ENCODE data around the gene PTCH2.
"Not testable (repeated sequence)": the region's sequence is repeated elsewhere in the genome, so short reads cannot be mapped to it uniquely, and the experiment has no call there.

The PTCH2 gene

GRCh38 chr1:44799770-44800584 is 43.1 kb downstream of the PTCH2 start, which contains the start of gene PLK3:
TSS of gene PLK3 (plus strand) at chr1:44800377. CDS start at chr1:44800464, 87 bp downstream.
- peak; percentile 99 for DNase-seq

DNA sequence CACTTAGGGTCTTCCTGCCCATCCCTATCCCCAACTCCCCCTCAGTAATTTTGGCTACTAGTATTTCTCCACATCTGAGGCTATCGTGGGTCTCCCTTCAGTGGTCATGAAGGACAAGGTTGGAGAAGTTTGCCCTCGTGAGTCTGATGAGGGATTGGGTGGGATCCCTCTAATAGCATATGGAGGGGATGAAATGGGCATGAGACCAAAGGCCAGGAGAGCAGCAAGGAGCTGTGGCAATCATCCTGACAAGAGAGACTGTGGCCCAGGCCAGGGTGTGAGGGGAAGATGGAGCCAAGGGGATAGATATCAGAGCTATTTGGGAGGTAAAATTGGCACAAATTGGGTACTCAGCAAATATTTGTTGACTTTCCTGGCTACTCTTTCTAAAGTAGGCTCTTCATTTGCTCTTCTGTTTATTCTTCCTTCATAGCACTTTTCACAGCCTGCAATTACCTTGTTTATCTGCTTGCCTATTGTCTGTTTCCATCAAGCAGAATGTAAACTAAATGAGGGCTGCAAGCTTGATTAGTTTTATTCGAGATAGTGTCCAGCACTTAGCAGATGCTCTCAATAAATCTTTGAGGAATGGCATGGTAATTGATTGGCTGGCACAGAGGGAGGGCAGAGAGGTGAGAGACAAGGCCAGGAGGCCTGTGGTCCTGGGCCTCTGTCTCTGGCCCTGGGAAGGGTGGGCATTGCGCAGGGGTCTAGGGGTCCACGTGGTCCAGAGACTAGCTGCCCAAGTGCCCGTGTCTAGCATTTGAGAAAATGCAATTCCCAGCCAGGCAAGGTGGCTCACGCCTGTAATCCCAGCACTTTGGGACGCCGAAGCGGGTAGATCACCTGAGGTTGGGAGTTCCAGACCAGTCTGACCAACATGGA is 44.3 kb downstream of the PTCH2 start:
- DNase-seq: peak; percentile 58

- DNase-seq: not testable (repeated sequence)
These were observed 45.2 kb downstream of the PTCH2 start for GRCh38 chr1:44797886-44798285.

DNA sequence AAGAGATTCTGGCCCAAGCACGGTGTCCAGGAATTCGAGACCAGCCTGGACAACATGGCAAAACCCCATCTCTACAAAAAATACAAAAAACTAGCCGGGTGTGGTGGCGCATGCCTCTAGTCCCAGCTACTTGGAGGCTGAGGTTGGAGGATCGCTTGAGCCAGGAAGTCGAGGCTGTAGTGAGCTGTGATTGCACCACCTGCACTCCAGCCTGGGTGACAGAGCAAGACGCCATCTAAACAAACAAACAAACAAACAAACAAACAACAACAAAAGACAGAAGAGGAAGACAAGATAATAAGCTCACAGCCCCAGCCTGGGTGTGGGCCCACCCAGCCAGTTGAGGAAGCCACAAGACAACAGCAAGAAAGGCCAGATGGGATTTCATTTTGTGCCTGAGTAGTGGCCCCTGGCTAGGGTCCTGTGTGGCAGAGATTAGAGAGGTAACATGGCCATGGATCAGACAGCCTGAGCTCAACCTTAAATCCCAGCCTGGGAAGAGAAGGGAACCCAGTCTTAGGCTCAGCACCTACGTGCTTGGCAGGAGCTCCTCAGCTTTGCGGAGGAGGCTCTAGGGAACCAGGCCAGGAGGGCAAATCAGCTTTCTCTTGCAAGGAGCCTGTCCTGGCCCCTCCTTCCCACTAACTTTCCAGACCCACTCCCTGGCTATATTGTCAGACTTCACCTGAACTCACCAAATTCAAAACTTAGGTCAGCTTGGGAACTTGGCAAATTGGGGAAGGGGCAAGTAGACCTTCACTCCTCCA is 50.1 kb downstream of the PTCH2 start:
- DNase-seq: no peak

- no peak for DNase-seq
These were observed 51.9 kb downstream of the PTCH2 start for GRCh38 chr1:44790968-44791801.

- no peak for DNase-seq
These were observed 54.8 kb downstream of the PTCH2 start, which contains the start of gene BEST4 for GRCh38 chr1:44788120-44788860. TSS of gene BEST4 (minus strand) at chr1:44788170. CDS start at chr1:44787705, 465 bp downstream.

DNA sequence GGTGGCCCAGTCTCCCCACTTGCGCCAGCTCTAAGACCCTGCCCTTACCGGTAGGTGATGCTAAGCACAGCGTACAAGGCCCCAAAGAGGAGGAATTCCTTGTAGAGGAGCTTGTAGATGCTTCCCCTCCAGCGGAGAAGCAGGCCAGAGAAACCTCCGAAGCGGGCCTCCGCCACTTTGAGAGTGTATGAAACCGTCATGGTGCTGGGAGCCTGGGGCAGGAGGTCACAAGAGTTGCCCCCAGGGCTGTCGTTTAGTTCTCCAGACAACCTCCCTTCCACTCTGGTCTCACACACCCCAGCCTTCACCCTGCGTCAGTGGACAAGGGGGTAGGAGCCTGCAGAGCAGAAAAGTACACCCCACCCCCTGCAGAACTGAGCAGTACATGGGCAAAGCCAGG is 55.5 kb downstream of the PTCH2 start:
- no peak for DNase-seq

DNA sequence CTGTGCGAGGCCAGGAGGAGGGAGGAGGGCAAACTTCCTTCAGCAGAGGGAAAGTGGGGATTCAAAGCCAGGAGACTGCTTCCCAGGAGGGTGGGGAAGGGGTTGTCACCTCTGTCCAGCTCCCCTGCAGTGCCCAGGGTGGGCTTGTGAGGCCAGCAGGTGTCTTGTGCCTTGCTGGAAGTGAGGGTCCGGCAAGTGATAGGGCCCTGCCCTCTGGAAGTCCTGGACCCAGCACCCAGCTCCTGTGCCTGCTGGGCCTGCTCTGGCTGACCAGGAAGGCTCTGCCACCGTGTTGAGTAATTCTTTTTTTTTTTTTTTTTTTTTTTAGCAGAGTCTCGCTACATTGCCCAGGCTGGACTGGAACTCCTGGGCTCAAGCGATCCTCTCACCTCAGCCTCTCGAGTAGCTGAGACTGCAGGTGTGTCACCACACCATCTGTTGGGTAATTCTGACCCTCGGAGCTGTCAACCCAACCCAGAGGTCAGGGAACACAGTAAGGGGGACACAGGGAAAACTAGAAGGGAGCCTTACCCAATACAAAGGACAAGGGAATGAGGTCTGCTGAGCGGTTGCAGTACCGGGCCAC is 56.1 kb downstream of the PTCH2 start:
- no peak for DNase-seq

DNA sequence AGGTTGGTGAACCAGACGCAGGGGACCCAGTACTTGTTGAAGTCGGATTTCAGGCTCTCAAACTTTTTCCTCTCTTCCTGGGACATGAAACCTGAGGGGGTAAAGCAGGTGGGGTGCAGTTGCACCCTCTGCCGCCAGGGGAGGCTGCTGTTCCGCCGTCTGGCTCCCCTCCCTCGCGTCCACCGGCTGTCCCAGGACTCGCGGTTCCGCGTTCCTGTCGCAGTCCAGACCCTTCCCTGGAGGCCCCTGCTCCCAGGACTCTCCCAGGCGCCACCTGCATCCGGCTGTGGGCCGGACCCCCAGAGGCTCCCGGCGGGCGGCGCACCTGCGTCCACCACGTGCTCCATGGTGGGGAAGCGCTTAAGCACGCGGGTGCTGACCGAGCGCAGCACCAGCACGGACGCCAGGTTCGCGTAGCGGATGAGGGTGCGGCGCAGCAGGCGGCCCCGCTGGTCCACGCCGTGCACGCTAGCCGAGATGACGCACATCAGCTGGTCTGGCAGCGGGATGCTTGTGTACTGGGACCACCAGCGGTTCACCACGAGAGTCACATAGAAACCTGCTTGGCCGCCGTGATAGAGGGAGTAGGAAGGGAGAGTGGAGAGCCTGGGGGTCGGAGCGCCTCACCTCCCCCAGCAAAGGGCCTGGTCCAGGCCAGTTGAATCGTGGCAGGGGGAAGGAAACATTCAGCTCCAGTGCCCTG is 56.8 kb downstream of the PTCH2 start:
- peak; percentile 69 for DNase-seq

GRCh38 chr1:44785501-44786137 is 57.4 kb downstream of the PTCH2 start:
- DNase-seq: no peak

- DNase-seq: no peak
These were observed 58.0 kb downstream of the PTCH2 start for GRCh38 chr1:44785029-44785380.

DNA sequence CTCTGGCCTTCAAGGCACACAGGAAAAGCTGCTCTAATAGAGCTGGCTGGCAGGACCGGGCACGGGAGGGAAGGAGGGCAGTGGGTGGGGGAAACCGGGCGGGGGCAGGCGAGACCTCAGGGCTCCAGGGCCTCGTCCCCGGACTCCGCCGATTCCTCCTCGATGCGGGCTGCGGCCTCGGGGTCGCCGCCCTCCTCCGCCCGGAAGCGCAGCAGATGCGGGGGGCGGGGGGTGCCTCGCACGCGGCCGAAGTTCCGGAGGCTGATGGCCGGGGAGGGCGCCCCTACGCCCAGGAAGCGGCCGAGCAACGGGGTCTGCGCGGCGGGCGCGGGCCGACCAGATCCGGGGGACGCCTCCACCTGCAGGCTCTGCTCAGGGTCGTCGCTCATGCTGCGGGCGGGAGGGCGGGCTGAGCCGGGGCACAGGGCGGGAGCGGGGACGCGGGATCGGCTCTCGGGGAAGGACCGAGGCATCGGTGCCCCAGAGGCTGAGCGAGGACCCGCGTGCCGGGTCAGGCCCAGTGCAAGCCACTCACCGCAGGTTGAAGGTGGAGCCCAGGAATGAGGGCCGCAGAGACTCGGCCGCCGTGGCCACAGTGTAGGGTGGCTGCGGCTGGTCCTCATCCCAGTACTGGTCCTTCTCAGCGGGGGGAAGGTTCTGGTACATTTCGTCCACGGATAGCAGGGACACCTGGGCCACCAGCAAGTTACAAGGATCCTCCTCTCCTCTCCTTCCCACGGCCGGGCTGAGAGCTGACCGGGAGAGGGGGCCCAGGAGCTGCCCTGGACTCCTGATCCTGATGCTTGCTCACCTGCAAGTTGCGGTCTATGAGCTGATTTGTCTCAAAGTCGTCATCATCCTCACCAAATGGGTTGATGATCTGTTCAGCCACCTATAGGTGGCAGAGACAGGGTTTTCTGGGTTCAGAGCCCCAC is 58.7 kb downstream of the PTCH2 start:
- DNase-seq: no peak

- no peak for DNase-seq
These were observed 59.4 kb downstream of the PTCH2 start for GRCh38 chr1:44783697-44784093.

GRCh38 chr1:44780583-44781121 is 62.4 kb downstream of the PTCH2 start:
- no peak for DNase-seq

DNA sequence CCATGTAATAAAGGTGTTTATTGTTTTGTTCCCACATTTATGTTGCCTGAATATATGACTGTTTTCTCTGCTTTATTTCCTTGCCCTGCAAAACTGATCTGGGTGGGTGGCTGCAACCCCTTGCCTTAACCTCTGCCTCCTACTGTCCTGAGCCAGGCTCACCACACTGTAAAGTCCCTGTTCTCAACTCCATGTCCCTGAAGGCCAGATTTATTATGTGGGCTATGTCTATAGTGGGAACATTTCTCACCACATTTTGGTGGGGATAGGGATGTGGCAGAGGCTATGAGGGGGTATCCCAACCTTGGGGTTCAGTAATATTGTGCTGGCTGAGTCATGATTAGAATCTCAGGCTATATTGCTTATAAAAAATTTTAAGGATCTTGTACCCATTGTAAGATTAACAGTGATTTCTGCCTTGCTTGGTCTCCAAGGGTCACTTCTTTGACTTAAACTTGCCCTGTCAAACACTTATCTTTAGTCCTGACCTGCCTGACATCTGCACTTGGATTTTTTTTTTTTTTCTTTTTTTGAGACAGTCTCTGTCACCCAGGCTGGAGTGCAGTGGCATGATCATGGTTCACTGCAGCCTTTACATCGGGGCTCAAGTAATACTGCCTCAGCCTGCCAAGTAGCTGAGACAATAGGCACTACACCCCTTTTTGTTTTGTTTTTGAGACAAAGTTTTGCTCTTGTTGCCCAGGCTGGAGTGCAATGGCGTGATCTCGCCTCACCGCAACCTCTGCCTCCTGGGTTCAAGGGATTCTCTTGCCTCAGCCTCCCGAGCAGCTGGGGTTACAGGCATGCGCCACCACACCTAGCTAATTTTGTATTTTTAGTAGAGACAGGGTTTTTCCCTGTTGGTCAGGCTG is 64.1 kb downstream of the PTCH2 start:
- DNase-seq: no peak

- no peak for DNase-seq
These were observed 65.0 kb downstream of the PTCH2 start for GRCh38 chr1:44777969-44778635.

GRCh38 chr1:44777547-44777946 is 65.5 kb downstream of the PTCH2 start:
- DNase-seq: no peak

Measured in NCI-H774 (cell line).